Panc1 (cell line): ENCODE results near the gene ASCC1. TPM values are rescaled to one million over a fixed set of nuclear protein-coding genes. Genes with fewer than 3 reads are reported as not detected.

Experiments used
- ATAC-seq: fragments of 200-7000 bp; cut with Tn5 transposase; 2 replicates; pipeline ENCODE4 v1.9.1; 2020; ENCODE audit warnings: mild to moderate bottlenecking, moderate library complexity
- BruUV-seq: library from RNA; stranded (reverse); fragments of 400-500 nt; replicated peaks from 2 replicates; lab custom pipeline; 2021; lab: Mats Ljungman, UMichigan
- CTCF ChIA-PET: fragments of 300-600 bp; sonication (Branson Sonifier 250); formaldehyde crosslinking; loops from one replicate; lab custom pipeline; 2022; ENCODE audit warnings: antibody characterized with exemption; lab: Charles Lee
- POLR2A ChIA-PET: fragments of 300-600 bp; sonication (Branson Sonifier 250); formaldehyde crosslinking; loops from one replicate; lab custom pipeline; 2022; ENCODE audit warnings: antibody characterized with exemption; lab: Charles Lee
- DNase-seq: peaks from one replicate; pipeline ENCODE4 v3.0.0-alpha.2; 2010; ENCODE audit warnings: low read depth, low spot score
- H3K27ac ChIP-seq: 2 replicates; pipeline ENCODE4 v1.5.1; 2011; ENCODE audit warnings: mild to moderate bottlenecking, low read length, inconsistent platforms
- H3K27me3 ChIP-seq: fragments of 200-500 bp; sonication (Bioruptor generic); 2 replicates; pipeline ENCODE4 v1.6.0; 2014; ENCODE audit warnings: low read length, inconsistent platforms; ENCODE audit not compliant: control insufficient read depth, insufficient read depth
- H3K36me3 ChIP-seq: fragments of 200-500 bp; sonication (Bioruptor generic); 2 replicates; pipeline ENCODE4 v1.5.1; 2014; ENCODE audit warnings: inconsistent platforms, mild to moderate bottlenecking, low read length, moderate library complexity; ENCODE audit not compliant: control insufficient read depth, insufficient read depth
- H3K4me1 ChIP-seq: 2 replicates; pipeline ENCODE4 v1.5.1; 2011; ENCODE audit warnings: inconsistent platforms, mild to moderate bottlenecking, low read length, moderate library complexity; ENCODE audit not compliant: control insufficient read depth, insufficient read depth
- H3K4me3 ChIP-seq, 2 experiments: 2 replicates each; pipeline ENCODE4 v1.5.1; 2011 to 2012; ENCODE audit warnings: low read depth in 2 of 2, low read length in 2 of 2, mild to moderate bottlenecking in 2 of 2, inconsistent platforms in 1 of 2, moderate library complexity in 1 of 2
- H3K9me3 ChIP-seq: fragments of 200-500 bp; sonication (Bioruptor generic); 2 replicates; pipeline ENCODE4 v1.5.1; 2014; ENCODE audit warnings: low read depth, mild to moderate bottlenecking, inconsistent platforms, low read length, moderate library complexity; ENCODE audit not compliant: control insufficient read depth, insufficient read depth
- CTCF ChIP-seq: fragments of 450-650 bp; IDR thresholded peaks from 2 replicates; pipeline ENCODE4 v1.5.1; 2017; ENCODE audit warnings: mild to moderate bottlenecking
- POLR2AphosphoS5 ChIP-seq: IDR thresholded peaks from 2 replicates; pipeline ENCODE4 v1.6.1; 2012; ENCODE audit warnings: mild to moderate bottlenecking, low read depth, low read length, moderate library complexity
- REST ChIP-seq, 2 experiments: IDR thresholded peaks; 2 replicates each; pipeline ENCODE4 v1.6.1; 2011 to 2012; ENCODE audit warnings: low read depth in 2 of 2, control low read depth in 1 of 2, low read length in 1 of 2, mild to moderate bottlenecking in 1 of 2, moderate library complexity in 1 of 2; ENCODE audit not compliant: insufficient read depth in 1 of 2
- SIN3A ChIP-seq: IDR thresholded peaks from 2 replicates; pipeline ENCODE4 v1.6.1; 2012; ENCODE audit warnings: low read depth, mild to moderate bottlenecking, low read length, moderate library complexity, borderline replicate concordance; ENCODE audit not compliant: insufficient read depth
- TCF7L2 ChIP-seq: IDR thresholded peaks from 2 replicates; pipeline ENCODE4 v1.6.1; 2011; ENCODE audit warnings: mild to moderate bottlenecking, low read depth, low read length, inconsistent platforms
- in situ Hi-C: cut with HindIII; loops from 2 replicates; pipeline ENCODE4 v1.10.0; 2016; ENCODE audit warnings: low sequenced_read_pairs, low pct_unique_long_range_greater_than_20kb
- intact Hi-C: fragments of 100-400 bp; cut with micrococcal nuclease; formaldehyde crosslinking; loops from one replicate; pipeline ENCODE4 v1.10.0; 2022; ENCODE audit not compliant: unreplicated experiment
- total RNA-seq: library from RNA; stranded (reverse); gene quantifications from one replicate; pipeline ENCODE4 v1.2.1, GENCODE V29; 2021; ENCODE audit not compliant: unreplicated experiment

Gene ASCC1
- total RNA-seq, 1 experiment from 2014 or later = 114 TPM

- TSS peak; percentile 44 for BruUV-seq
- Histone ChIP-seq H3K4me1 (peaks cover 7% of the 10 kb centered on the region), H3K9me3 (peaks cover 22% of the 10 kb centered on the region; the same call in 1 of the 2 replicates), H3K4me3 (no peak overlapping the region), H3K27ac (peak overlapping the region; percentile 81), H3K36me3 (peaks cover 26% of the 10 kb centered on the region), H3K27me3 (no peaks in the 10 kb centered on the region)
- in situ Hi-C loops = no loop called here
- POLR2A ChIA-PET = no interaction called here
- CTCF ChIA-PET = no interaction called here
- no peak for DNase-seq
- TF ChIP-seq CTCF (no peak), POLR2AphosphoS5 (no peak), SIN3A (no peak), TCF7L2 (no peak)
- intact Hi-C loops = no loop called here
- ATAC-seq = no peak
Measured at GRCh38 chr10:72186258-72186981, 29.7 kb downstream of the ASCC1 start.

GRCh38 chr10:72184156-72184555 lies 31.9 kb downstream of the ASCC1 start:
- BruUV-seq = no TSS peak
- H3K27ac ChIP-seq = no peak overlapping the region
- DNase-seq (no peak), ATAC-seq (no peak)
- POLR2A ChIA-PET = no interaction called here
- no peak for TF ChIP-seq POLR2AphosphoS5
- no peak for TF ChIP-seq SIN3A
- TF ChIP-seq TCF7L2 = no peak
- TF ChIP-seq CTCF = no peak
- no peak for TF ChIP-seq REST (IDR thresholded peaks at IDR 0.05; ENCODE audit: insufficient read depth in 1 of 2, low read depth in 2 of 2, low read length in 1 of 2)
- H3K4me1 ChIP-seq = peaks cover 7% of the 10 kb centered on the region
- peaks cover 22% of the 10 kb centered on the region; the same call in 1 of the 2 replicates for H3K9me3 ChIP-seq
- intact Hi-C loops (no loop called here), in situ Hi-C loops (no loop called here)
- H3K4me3 ChIP-seq = no peak overlapping the region
- CTCF ChIA-PET = no interaction called here
- H3K27me3 ChIP-seq = no peaks in the 10 kb centered on the region
- peaks cover 32% of the 10 kb centered on the region for H3K36me3 ChIP-seq
